ENCODE data around the gene MRPS11.

- TF ChIP-seq, protein P1, sequence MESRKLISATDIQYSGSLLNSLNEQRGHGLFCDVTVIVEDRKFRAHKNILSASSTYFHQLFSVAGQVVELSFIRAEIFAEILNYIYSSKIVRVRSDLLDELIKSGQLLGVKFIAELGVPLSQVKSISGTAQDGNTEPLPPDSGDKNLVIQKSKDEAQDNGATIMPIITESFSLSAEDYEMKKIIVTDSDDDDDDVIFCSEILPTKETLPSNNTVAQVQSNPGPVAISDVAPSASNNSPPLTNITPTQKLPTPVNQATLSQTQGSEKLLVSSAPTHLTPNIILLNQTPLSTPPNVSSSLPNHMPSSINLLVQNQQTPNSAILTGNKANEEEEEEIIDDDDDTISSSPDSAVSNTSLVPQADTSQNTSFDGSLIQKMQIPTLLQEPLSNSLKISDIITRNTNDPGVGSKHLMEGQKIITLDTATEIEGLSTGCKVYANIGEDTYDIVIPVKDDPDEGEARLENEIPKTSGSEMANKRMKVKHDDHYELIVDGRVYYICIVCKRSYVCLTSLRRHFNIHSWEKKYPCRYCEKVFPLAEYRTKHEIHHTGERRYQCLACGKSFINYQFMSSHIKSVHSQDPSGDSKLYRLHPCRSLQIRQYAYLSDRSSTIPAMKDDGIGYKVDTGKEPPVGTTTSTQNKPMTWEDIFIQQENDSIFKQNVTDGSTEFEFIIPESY (IDR thresholded peaks at IDR 0.05; ENCODE audit: extremely low read depth, insufficient replicate concordance, low read length), result no peak
- TF ChIP-seq EZH2phosphoT487 (IDR thresholded peaks at IDR 0.05; ENCODE audit: borderline replicate concordance), result no peak
- TF ChIP-seq SIN3A (IDR thresholded peaks at IDR 0.05; ENCODE audit: low read depth), result no peak
- TF ChIP-seq POLR2A (IDR thresholded peaks at IDR 0.05; ENCODE audit: borderline replicate concordance, extremely low read depth, insufficient read depth, insufficient read length), result no peak
- TF ChIP-seq ZFX (IDR thresholded peaks at IDR 0.05), result no peak
- no peak for TF ChIP-seq EZH2 (IDR thresholded peaks at IDR 0.05)
- no peak for TF ChIP-seq POLR2AphosphoS5 (IDR thresholded peaks at IDR 0.05; ENCODE audit: low read depth, low read length)
These were observed 31.5 kb downstream of the MRPS11 start for GRCh38 chr15:88498996-88499395.

All from HCT116 (cell line).